Ascending aorta (tissue), 2 donors: ENCODE measurements around the gene GIMAP7. TPM values are rescaled to one million over a fixed set of nuclear protein-coding genes. Genes with fewer than 3 reads are reported as not detected.

Source experiments
- DNase-seq, 2 donors: peaks; one replicate each; pipeline ENCODE4 v3.0.0-alpha.2; 2019; ENCODE audit warnings: low spot score in 2 of 2
- H3K27ac ChIP-seq, 2 donors: fragments of 200-600 bp; sonication (generic); one replicate each; pipeline ENCODE4 v1.5.1; 2016 to 2017; ENCODE audit warnings: mild to moderate bottlenecking in 1 of 2
- H3K27me3 ChIP-seq: fragments of 200-600 bp; sonication (generic); one replicate; pipeline ENCODE4 v1.5.1; 2017
- H3K36me3 ChIP-seq, 2 donors: fragments of 200-600 bp; sonication (generic); one replicate each; pipeline ENCODE4 v1.5.1; 2016
- H3K4me1 ChIP-seq, 2 donors: fragments of 200-600 bp; sonication (generic); one replicate each; pipeline ENCODE4 v1.5.1; 2016 to 2017; ENCODE audit warnings: mild to moderate bottlenecking in 1 of 2
- H3K4me3 ChIP-seq, 2 donors: fragments of 200-600 bp; sonication (generic); one replicate each; pipeline ENCODE4 v1.5.1; 2016 to 2017; ENCODE audit warnings: mild to moderate bottlenecking in 1 of 2
- H3K9me3 ChIP-seq, 2 donors: fragments of 200-600 bp; sonication (generic); one replicate each; pipeline ENCODE4 v1.5.1; 2016
- CTCF ChIP-seq, 3 experiments: fragments of 200-600 bp in 2 of 3; fragments of 450-650 bp in 1 of 3; sonication (generic) in 2 of 3; IDR thresholded peaks; one replicate each; pipeline ENCODE4 v1.5.1; 2016 to 2019; ENCODE audit warnings: antibody characterized with exemption in 3 of 3, mild to moderate bottlenecking in 1 of 3, moderate library complexity in 1 of 3
- intact Hi-C: fragments of 100-400 bp; cut with DNase I; formaldehyde crosslinking; loops from one replicate; pipeline ENCODE4 v1.15.1; 2023
- total RNA-seq: library from RNA; depleted of rRNA; stranded (reverse); fragments of >200 nt; gene quantifications from one replicate; pipeline ENCODE4 v1.1.0, GENCODE V29; 2016

The GIMAP7 gene
- 9.4 TPM for total RNA-seq

- Histone ChIP-seq H3K36me3 (no peaks in the 10 kb centered on the region), H3K27me3 (no peaks in the 10 kb centered on the region), H3K4me1 (no peaks in the 10 kb centered on the region), H3K9me3 (no peaks in the 10 kb centered on the region), H3K4me3 (peak within 1 kb of the TSS; percentile 36 to 58), H3K27ac (peak within 1 kb of the TSS; percentile 6)
- intact Hi-C loops = no loop called here
- DNase-seq = no peak
- TF ChIP-seq CTCF (IDR thresholded peaks at IDR 0.05) = no peak
Observed at GRCh38 chr7:150514748-150515222, at the start of gene GIMAP7. TSS of gene GIMAP7 (plus strand) at chr7:150514872. CDS start at chr7:150519975, 5,103 bp downstream.

GRCh38 chr7:150464962-150465361 lies 49.7 kb upstream of the GIMAP7 start:
- Histone ChIP-seq H3K27ac (no peak overlapping the region), H3K4me1 (no peaks in the 10 kb centered on the region), H3K4me3 (no peak overlapping the region), H3K27me3 (no peaks in the 10 kb centered on the region), H3K9me3 (peaks cover 0 to 18% of the 10 kb centered on the region in 2 donors), H3K36me3 (no peaks in the 10 kb centered on the region)
- intact Hi-C loops = no loop called here
- no peak for TF ChIP-seq CTCF (IDR thresholded peaks at IDR 0.05)
- DNase-seq = no peak

- no peak overlapping the region for H3K27ac ChIP-seq
- H3K4me1 ChIP-seq = no peaks in the 10 kb centered on the region
- TF ChIP-seq CTCF (IDR thresholded peaks at IDR 0.05) = no peak
- H3K9me3 ChIP-seq = peaks cover 0 to 18% of the 10 kb centered on the region in 2 donors
- DNase-seq = no peak
- no peak overlapping the region for H3K4me3 ChIP-seq
- no peaks in the 10 kb centered on the region for H3K27me3 ChIP-seq
- H3K36me3 ChIP-seq = no peaks in the 10 kb centered on the region
- intact Hi-C loops = no loop called here
Observed at GRCh38 chr7:150465414-150465813, 49.3 kb upstream of the GIMAP7 start.

- no peaks in the 10 kb centered on the region for H3K36me3 ChIP-seq
Observed at GRCh38 chr7:150466477-150466876, 48.2 kb upstream of the GIMAP7 start.

GRCh38 chr7:150468241-150468640 lies 46.4 kb upstream of the GIMAP7 start:
- H3K27me3 ChIP-seq = no peaks in the 10 kb centered on the region
- no peaks in the 10 kb centered on the region for H3K36me3 ChIP-seq
- no peak for TF ChIP-seq CTCF (IDR thresholded peaks at IDR 0.05)
- no peak overlapping the region for H3K27ac ChIP-seq
- no peak overlapping the region for H3K4me3 ChIP-seq
- no peak for DNase-seq
- H3K9me3 ChIP-seq = peaks cover 0 to 2% of the 10 kb centered on the region in 2 donors
- H3K4me1 ChIP-seq = no peaks in the 10 kb centered on the region
- intact Hi-C loops = no loop called here

More at GRCh38 chr7:150466477-150466876, 48.2 kb upstream of the GIMAP7 start:
- H3K4me3 ChIP-seq = no peak overlapping the region
- no peak for DNase-seq
- no peaks in the 10 kb centered on the region for H3K27me3 ChIP-seq
- no peak overlapping the region for H3K27ac ChIP-seq
- TF ChIP-seq CTCF (IDR thresholded peaks at IDR 0.05) = no peak
- intact Hi-C loops = no loop called here
- H3K9me3 ChIP-seq = peaks cover 0 to 18% of the 10 kb centered on the region in 2 donors
- no peaks in the 10 kb centered on the region for H3K4me1 ChIP-seq

GRCh38 chr7:150471886-150472285 lies 42.8 kb upstream of the GIMAP7 start:
- Histone ChIP-seq H3K36me3 (no peaks in the 10 kb centered on the region), H3K9me3 (no peaks in the 10 kb centered on the region), H3K4me1 (no peaks in the 10 kb centered on the region), H3K4me3 (no peak overlapping the region), H3K27ac (no peak overlapping the region), H3K27me3 (no peaks in the 10 kb centered on the region)
- no peak for DNase-seq
- intact Hi-C loops = no loop called here
- no peak for TF ChIP-seq CTCF (IDR thresholded peaks at IDR 0.05)
